SK-MEL-5 (cell line): ENCODE measurements around the gene CACTIN. TPM values are rescaled to one million over a fixed set of nuclear protein-coding genes. Genes with fewer than 3 reads are reported as not detected.

Source experiments
- DNase-seq: peaks from one replicate; pipeline ENCODE4 v3.0.0-alpha.2; 2016; ENCODE audit warnings: low read depth, low spot score
- in situ Hi-C: cut with HindIII; loops from 2 replicates; pipeline ENCODE4 v1.10.0; 2016; ENCODE audit warnings: low sequenced_read_pairs, high pct_unique_total_duplicates, low pct_unique_long_range_greater_than_20kb
- total RNA-seq: library from RNA; depleted of rRNA; stranded (reverse); fragments of >200 nt; shearing (Covaris generic); gene quantifications from 2 replicates; pipeline ENCODE4 v1.2.3, GENCODE V29; 2014

CACTIN gene
- total RNA-seq, 1 experiment from 2014 or later = 16.6 TPM

DNA sequence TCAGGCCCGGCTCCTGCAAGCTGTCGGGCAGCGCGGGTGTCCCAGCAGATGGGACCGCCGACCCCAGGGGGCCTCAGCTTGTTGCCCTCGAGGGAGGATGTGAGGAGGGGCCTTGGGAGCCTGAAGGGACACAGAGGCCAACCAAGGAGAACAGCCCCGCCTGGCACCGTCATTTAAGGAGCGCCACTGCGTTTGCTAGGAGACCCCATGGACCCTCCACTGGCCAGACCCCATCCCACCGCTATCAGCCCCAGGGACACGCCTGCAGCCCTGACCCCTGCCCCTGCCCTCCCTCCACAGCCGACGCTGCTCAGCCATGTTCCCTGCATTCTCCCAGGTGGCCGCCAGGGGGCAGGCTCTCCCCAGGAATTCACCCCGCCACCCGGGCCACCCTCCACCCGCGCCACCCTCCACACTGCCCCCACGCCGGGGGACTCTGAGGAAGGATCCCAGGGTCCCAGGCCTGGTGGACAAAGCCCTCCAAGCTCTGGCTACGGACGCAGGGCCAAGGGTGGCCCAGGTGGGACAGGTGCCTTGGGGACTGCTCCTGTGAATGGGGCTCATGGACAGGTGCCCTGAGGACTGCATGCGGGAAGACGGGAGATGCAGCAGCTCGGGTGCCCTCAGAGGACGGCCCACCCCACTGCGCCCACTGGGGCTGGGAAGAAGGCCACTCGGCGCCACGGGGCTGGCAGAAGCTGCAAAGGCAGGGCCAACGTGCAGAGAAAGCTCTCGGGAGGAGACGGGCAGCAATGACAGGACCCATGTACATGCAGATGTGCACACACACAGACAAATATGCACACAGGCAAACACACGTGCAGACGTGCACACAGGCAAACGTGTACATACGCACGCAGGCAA lies 39.3 kb upstream of the CACTIN start:
- in situ Hi-C loops = no loop called here
- peak; percentile 21 for DNase-seq

DNA sequence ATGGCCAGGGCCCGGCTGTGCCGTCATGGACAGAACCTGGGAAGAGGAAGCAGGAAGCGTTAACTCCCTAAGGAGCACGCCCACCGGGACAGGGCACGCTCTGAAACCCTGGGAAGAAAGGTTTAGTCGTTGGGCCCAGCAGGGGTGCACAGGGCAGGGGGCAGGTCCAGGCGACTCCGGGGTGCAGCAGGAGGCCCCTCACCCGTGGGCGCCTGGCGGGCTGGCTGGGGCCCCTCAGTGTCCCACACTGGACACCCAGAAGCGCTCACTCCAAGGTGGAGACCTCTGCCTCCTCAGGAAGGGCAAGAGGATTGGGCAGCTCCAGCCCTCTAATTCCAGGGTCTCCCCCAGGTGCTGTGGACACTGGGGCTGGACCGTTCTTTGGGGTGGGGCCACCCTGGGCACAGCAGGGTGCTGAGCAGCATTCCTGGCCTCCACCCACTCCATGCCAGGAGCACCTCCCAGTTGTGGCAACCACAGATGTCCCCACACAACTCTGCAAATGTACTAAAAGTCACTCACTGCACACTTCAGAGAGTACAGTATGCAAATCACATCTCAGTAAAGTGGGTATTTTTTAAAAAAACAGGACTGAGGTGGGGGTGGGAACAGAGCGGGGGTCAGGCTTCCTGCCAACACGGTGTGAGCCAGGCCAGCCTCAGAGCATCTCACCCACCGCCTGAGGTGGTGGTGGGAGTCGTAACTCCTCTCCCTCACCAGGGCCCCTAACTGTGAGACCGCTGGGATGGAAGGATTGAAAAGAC lies 38.5 kb upstream of the CACTIN start:
- in situ Hi-C loops = no loop called here
- no peak for DNase-seq

DNA sequence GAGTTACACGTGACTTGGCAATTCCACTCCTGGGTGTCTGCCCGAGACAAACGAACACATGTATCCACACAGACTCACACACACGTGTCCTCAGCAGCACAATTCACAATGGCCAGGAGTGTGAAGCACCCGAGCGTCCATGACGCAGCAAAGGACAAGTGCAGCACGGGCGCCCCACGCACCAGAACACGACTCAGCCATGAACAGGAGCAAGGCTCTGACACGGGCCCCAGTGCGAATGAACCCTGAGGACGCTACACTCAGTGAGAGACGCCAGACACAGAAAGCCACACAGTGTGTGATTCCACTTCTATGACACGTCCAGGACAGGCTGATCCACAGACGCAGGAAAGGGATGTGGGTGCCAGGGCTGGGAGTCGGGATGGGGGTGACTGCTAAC lies 37.2 kb upstream of the CACTIN start:
- in situ Hi-C loops = no loop called here
- DNase-seq = no peak

DNA sequence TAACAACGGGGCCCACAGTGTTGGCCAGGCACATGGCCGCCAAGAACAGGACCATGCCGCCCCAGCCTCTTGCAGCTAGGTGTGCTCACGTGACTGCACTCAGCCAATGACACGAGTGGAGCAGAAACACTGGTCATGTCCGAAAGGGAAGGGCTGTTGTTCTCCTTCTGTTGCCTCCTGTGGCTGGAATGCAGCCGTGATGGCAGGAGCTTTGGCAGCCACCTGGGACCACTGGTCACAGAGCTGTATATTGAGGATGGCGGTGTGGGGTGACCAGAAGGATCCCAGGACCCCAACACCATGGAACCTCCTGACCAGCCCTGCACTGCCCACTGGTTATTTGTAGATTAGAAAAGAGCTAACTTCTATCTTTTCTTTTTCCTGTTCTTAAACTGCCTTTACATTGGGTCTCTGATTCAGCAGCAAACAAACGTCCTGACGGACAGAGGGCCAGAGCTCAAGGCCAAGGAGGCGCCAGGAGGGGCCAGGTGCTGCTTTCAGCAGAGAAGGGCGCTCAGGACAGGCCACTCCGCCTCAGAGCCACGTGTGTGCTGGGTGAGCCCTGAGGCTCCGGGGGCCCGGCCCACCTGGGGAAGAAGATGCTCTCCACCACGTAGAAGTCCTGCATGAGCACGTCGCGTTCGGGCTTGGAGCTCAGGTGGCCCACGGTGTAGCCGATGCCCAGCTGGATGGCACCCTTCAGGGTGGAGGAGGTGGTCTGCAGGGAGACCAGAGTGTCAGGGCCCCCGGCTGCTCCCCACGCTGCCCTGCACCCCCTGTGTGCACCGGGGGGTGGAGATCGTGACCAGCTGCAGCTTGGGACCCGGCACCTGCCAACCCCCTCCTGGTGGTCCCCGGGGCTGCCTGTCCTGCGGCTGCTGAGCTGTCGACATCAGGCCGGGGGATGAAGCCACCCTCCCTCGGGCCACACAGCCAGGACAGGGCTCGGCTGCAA lies 35.0 kb upstream of the CACTIN start:
- DNase-seq = no peak
- in situ Hi-C loops = no loop called here

DNA sequence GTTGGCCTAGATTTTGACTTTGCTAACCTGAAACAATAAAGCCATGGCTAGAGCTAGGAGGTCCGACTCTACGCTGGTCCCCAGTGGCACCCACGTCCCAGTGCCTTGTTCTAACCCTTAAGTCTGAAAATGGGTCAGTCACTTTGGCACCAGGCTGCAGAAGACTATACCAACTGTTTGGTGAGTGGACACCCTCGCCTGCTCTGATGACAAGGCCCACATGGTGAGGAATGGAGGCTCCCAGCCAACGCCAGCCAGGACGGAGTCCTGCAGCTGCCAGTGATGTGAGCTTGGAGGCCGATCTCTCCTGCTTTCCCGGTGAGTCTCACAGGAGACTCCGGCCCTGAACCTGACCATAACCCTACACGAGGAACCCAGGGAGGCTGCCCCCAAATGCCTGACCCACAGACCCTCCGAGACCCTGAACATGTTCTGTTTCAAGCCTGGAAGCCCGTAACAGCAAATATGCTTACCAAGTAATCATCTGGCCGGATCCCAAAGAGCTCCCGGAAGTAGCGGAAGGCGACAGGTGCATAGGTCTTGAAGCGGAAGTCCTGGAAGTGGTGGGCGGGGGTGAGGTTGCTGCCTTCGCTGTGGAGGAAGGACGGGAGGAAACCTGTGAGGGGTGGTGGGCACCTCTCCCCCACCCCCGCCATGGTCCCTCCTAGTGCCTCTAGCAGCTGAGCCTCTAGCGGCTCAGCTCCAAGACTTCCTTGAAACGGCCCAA lies 34.1 kb upstream of the CACTIN start:
- in situ Hi-C loops = no loop called here
- no peak for DNase-seq

DNA sequence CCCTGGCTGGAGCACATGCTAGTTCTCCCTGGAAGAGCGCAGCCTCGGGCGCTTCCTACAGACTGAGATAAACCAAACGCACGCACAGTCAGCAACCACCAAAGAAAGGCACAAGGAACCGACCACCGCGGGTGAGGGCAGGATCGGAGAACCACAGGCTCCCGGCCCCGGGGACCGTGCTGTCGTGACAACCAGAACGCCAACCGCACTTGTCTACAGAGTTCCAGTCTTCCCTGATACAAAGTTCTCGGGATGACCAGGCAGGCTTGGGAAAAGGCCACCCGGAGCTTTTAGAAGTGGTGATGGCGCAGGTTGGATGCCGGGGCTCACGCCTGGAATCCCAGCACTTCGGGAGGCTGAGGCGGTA lies 33.1 kb upstream of the CACTIN start:
- DNase-seq = no peak
- in situ Hi-C loops = no loop called here

DNA sequence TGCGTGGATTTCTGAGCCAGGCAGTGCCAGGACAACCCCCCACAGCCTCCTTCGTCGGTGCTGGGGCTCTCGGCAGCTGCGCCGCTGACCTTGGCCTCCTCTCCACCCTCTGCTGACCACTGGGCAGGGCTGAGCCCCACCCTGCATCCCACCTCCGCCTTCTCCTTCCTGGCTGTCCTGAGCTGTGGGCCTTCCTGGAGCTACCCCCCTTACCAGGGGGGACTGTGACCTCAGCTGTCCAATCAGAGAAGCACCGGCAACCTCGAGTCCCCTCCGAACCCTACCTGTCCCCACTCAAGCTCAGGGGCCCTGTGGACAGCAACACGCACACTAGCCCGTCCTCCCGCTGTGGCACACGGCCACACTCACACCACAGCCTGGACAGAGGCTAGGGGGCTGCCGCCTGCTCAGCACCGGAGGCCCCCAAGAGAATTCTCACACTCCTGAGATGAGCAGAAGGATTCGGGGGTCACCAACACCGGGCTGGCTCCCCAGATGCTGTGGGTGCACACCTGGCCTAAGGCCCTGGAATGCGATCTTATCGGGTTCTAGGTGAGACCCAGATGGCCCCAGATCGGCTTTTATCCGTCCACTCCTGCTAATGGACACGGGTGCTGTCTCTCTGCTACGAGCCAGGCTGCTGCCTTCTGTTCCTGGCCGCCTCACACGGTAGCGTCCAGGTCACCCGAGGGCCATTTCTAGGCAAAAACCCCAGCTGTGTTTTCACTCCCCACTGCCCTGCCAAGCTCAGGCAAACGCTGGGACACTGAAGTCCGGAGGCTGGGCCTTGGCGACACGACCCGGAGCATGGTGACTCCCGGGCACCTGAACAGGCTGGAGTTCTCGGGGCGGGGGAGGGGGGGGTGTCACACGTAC lies 32.5 kb upstream of the CACTIN start:
- no peak for DNase-seq
- in situ Hi-C loops = no loop called here

DNA sequence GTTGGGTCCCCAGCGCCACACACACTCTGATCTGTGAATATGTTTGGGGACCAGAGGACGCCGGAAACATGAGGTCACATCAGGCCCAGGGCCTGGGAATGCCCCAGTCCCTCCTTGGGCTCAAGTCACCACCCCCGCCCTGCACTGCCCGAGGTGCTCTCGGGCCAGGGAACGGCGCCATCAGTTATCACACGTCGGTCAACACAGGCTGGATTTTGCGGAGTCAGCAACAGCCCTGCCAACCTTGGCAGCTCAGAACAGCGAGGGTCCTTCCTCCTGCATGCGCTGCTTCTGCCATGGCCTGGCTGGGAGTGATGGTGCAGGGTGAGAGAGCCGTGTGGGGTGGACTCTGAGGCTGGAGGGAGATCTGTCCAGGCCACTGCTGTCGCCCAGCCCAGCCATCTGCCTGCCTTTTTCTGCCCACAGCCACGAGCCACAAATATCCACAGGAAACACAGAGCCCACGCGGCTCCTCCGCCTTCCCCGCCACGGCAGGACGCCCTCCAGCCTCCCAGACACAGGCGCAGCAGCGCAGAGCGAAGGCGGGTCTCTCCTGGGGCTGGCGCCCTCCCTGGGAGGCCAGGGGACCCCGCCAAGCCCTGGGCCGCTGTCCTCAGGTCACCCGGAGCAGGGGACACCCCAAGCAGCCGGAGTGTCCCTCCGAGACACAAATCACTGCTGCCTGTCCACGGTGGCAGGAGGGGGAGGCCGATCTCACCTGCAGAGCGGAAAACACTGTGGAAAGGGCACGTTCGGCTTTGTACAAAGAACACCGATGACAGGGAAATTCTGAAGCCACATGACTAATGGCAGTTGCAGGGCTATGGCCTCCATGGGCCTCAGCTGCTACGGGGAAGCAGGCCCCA lies 31.6 kb upstream of the CACTIN start:
- no peak for DNase-seq
- in situ Hi-C loops = no loop called here

DNA sequence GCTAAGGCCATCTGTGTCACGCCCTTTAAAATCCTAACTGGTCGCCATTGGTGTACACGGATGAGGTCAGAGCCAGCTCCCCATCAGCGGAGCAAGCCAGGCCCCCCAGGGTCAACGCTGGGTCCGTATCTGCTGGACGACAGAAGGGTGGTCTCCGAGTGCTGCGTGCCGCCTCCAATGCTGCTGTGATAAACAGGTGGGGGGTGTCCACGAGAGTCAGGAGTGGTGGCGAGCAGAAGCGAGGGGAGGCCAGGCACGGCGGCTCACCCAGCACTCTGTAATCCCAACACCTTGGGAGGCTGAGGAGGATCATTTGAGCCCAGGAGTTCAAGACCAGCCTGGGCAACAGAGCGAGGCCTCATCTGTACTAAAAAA lies 30.8 kb upstream of the CACTIN start:
- no peak for DNase-seq
- in situ Hi-C loops = no loop called here

DNA sequence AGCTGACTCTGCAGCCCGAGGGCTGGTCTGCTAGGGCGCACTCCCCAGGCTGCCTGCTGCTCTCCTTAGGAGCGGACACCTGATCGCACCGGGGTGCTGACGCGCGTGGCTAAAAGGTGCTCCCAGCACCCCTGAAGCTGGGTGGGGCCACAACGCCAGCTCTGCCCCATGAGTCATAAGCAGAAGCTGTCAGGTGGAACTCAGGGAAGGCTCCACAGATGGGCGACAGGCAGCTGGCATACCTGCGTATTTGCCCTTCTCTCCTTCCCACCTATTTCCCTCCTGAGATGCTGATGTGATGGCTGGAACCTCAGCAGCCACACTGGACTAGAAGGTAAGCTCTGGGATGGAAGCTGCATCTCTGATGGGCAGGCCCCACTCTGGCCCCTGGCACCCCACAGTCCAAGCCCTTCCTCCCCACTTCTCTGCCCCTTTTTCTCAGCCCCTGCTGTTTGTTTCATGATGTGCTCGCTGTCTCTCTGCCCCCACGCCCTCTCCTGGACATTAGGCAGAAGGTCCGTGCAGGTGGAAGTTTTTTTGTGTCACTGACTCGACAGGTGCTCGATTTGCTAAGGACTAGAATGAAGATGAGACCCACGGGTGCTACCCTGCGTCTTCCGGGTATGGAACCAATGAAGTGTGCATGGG lies 30.3 kb upstream of the CACTIN start:
- in situ Hi-C loops = no loop called here

DNA sequence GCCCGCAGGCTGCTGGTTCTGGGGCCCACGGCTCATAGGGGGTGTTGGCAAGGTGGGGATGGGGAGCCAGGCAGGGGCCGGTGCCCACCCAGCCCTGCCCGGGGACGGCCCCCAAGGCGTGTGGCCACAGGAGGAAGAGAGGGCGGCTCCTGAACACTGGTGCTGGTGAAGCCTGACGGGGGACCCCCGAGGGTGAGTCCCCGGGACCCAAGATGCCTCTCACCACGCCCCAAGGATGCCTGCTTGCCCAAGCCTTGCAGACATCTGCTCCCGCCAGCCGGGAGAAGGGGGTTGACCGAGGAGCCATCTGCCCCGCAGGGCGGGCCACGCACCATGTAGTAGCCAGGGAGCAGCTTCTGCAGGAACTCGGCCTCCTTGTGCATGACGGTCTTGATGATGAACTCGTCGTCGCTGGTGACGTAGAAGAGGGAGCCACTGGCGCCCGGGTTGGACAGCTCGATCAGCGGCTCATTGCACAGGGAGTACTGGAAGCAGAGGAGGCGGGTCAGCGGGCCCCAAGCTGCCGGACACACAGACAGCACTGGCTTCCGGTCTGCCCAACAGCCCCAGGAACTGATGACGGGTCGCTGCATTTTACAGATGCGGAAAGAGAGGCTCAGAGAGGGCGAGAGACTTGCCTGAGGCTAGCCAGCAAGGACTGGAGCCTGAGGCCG lies 29.6 kb upstream of the CACTIN start:
- in situ Hi-C loops = no loop called here
- no peak for DNase-seq

More for the DNA sequence above, 30.3 kb upstream of the CACTIN start:
- no peak for DNase-seq

DNA sequence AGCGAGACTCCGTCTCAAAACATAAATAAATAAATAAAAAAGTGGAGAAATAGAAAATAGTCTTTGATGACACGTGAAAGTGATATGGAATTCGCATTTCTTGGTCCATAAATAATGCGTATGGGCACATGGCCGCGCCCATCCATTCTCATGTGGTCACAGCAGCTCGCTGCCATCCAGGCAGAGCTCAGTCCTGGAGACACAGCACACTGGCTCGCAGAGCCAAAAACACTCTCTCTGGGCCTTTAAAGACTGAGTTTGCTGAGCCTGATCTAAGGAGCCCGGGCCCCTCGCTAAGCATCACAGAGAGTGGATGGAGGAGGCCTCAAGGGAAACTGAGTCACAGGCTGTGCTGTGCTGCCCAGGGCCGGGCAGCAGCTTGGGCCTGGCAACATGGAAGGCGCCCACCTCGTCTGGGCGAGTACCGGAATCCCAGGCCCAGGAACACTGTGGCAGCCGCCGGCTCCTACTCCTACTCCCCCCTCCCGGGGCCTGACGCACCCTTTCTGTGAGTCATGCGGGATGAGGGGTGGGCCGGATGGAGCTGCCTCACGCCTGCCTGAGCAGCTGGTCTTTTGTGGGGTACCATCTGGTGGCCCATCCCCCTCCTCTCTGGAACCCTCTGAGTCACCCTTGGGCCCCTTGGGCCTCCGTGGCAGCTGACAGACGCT lies 28.9 kb upstream of the CACTIN start:
- DNase-seq = no peak

DNA sequence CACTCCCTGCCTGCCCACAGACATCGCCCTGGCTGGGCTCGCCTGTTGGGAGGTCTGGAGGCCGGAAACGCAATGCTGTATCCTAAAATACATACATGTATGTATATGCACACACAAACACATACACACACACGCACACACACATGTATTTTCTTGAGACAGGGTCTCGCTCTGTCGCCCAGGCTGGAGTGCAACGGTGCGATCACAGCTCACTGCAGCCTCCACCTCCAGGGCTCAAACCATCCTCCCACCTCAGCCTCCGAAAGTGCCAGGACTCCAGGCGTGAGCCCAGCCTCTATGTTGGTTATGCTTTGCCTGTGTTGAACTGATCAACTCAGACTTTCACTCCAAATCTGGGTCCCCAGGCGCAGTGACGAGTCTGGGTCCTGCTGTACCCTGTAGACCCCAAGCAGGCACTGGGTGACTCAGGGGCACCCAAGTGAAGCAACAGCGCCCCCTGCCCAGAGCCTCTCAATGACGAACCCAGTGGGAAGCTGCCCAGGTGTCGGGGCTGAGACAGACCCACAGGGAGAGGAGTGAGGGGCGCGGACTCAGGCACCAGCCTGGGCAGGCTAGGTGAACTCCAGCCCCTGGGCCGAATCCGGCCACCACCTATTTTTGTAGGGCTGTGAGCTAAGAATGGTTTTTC lies 27.4 kb upstream of the CACTIN start:
- in situ Hi-C loops = no loop called here
- DNase-seq = no peak

More for the DNA sequence above, 28.9 kb upstream of the CACTIN start:
- in situ Hi-C loops = no loop called here
